HG03097 (cell line): ENCODE data around the gene AGRP.
"Not testable (repeated sequence)": the region's sequence is repeated elsewhere in the genome, so short reads cannot be mapped to it uniquely, and the experiment has no call there.

ENCODE experiments used
- ATAC-seq: cut with Tn5 transposase; IDR thresholded peaks from one replicate; pipeline ENCODE4 v1.9.1; 2021; ENCODE audit not compliant: unreplicated experiment, low FRiP score

AGRP gene

GRCh38 chr16:67504031-67505021 is 21.0 kb upstream of the AGRP start:
- no peak for ATAC-seq

- ATAC-seq, result no peak
These were observed 15.8 kb upstream of the AGRP start for GRCh38 chr16:67499106-67499505.

- no peak for ATAC-seq
These were observed 7.2 kb upstream of the AGRP start for GRCh38 chr16:67490335-67491096.

- no peak for ATAC-seq
These were observed 6.2 kb upstream of the AGRP start for GRCh38 chr16:67489401-67490083.

- not testable (repeated sequence) for ATAC-seq
These were observed 4.2 kb upstream of the AGRP start for GRCh38 chr16:67487561-67487960.

- ATAC-seq, result no peak
These were observed 3.5 kb upstream of the AGRP start for GRCh38 chr16:67486805-67487204.

GRCh38 chr16:67483731-67484525 is 581 bp upstream of the AGRP start:
- ATAC-seq, result no peak

- ATAC-seq, result no peak
These were observed 968 bp downstream of the AGRP start for GRCh38 chr16:67482233-67482924.

GRCh38 chr16:67481561-67482232 is 1.6 kb downstream of the AGRP start:
- no peak for ATAC-seq

GRCh38 chr16:67480833-67481560 is 2.4 kb downstream of the AGRP start, which contains the start of gene ATP6V0D1:
Gene ATP6V0D1 (minus strand): TSS chr16:67481157. CDS start chr16:67481086, 71 bp downstream.
- peak; percentile 87 for ATAC-seq

- no peak for ATAC-seq
These were observed 5.3 kb downstream of the AGRP start for GRCh38 chr16:67477960-67478554.

- ATAC-seq, result no peak
These were observed 8.5 kb downstream of the AGRP start for GRCh38 chr16:67474551-67475455.

GRCh38 chr16:67471758-67472384 is 11.5 kb downstream of the AGRP start:
- no peak for ATAC-seq

GRCh38 chr16:67470359-67470758 is 13.0 kb downstream of the AGRP start:
- no peak for ATAC-seq

- no peak for ATAC-seq
These were observed 14.6 kb downstream of the AGRP start for GRCh38 chr16:67468731-67469130.

GRCh38 chr16:67466581-67466980 is 16.8 kb downstream of the AGRP start:
- no peak for ATAC-seq
